ENCODE measurements around the gene DYNC2LI1.

The DYNC2LI1 gene

GRCh38 chr2:43764086-43764705, 9.6 kb upstream of the DYNC2LI1 start:
- DNase-seq, result no peak

GRCh38 chr2:43766006-43766405, 7.8 kb upstream of the DYNC2LI1 start:
- DNase-seq, result no peak

GRCh38 chr2:43774617-43775016, 778 bp downstream of the DYNC2LI1 start:
- DNase-seq, result no peak

GRCh38 chr2:43776324-43776723, 2.5 kb downstream of the DYNC2LI1 start:
- DNase-seq, result no peak

- no peak for DNase-seq
Measured at GRCh38 chr2:43777306-43777926, 3.6 kb downstream of the DYNC2LI1 start.

- no peak for DNase-seq
Measured at GRCh38 chr2:43778233-43778632, 4.4 kb downstream of the DYNC2LI1 start.

- no peak for DNase-seq
Measured at GRCh38 chr2:43787895-43788294, 14.1 kb downstream of the DYNC2LI1 start.

- no peak for DNase-seq
Measured at GRCh38 chr2:43788646-43789045, 14.8 kb downstream of the DYNC2LI1 start.

GRCh38 chr2:43790147-43790546, 16.3 kb downstream of the DYNC2LI1 start:
- no peak for DNase-seq

GRCh38 chr2:43791035-43791765, 17.4 kb downstream of the DYNC2LI1 start:
- no peak for DNase-seq

- no peak for DNase-seq
Measured at GRCh38 chr2:43792653-43793052, 18.8 kb downstream of the DYNC2LI1 start.

GRCh38 chr2:43794956-43795355, 21.1 kb downstream of the DYNC2LI1 start:
- no peak for DNase-seq

- no peak for DNase-seq
Measured at GRCh38 chr2:43796206-43796605, 22.4 kb downstream of the DYNC2LI1 start.

- DNase-seq, result no peak
Measured at GRCh38 chr2:43798300-43798699, 24.5 kb downstream of the DYNC2LI1 start.

- DNase-seq, result no peak
Measured at GRCh38 chr2:43800894-43801293, 27.1 kb downstream of the DYNC2LI1 start.

GRCh38 chr2:43802135-43802534, 28.3 kb downstream of the DYNC2LI1 start:
- DNase-seq, result no peak

- DNase-seq, result no peak
Measured at GRCh38 chr2:43803113-43803512, 29.3 kb downstream of the DYNC2LI1 start.

- no peak for DNase-seq
Measured at GRCh38 chr2:43806719-43807031, 32.8 kb downstream of the DYNC2LI1 start.

GRCh38 chr2:43810452-43810851, 36.6 kb downstream of the DYNC2LI1 start:
- DNase-seq, result no peak

GRCh38 chr2:43810888-43811287, 37.0 kb downstream of the DYNC2LI1 start:
- DNase-seq, result no peak

GRCh38 chr2:43812006-43812405, 38.2 kb downstream of the DYNC2LI1 start:
- DNase-seq, result no peak

GRCh38 chr2:43812947-43813346, 39.1 kb downstream of the DYNC2LI1 start:
- DNase-seq, result no peak

GRCh38 chr2:43814711-43815110, 40.9 kb downstream of the DYNC2LI1 start:
- no peak for DNase-seq

GRCh38 chr2:43818761-43819160, 44.9 kb downstream of the DYNC2LI1 start:
- DNase-seq, result no peak
